HG02970 (cell line): ENCODE data around the gene RUNX1.
"Not testable (repeated sequence)": the region's sequence is repeated elsewhere in the genome, so short reads cannot be mapped to it uniquely, and the experiment has no call there.

Experiments used
- ATAC-seq: cut with Tn5 transposase; IDR thresholded peaks from one replicate; pipeline ENCODE4 v1.9.1; 2021; ENCODE audit warnings: mild to moderate bottlenecking, moderate library complexity, moderate number of reproducible peaks; ENCODE audit not compliant: unreplicated experiment, low FRiP score

Gene RUNX1

DNA sequence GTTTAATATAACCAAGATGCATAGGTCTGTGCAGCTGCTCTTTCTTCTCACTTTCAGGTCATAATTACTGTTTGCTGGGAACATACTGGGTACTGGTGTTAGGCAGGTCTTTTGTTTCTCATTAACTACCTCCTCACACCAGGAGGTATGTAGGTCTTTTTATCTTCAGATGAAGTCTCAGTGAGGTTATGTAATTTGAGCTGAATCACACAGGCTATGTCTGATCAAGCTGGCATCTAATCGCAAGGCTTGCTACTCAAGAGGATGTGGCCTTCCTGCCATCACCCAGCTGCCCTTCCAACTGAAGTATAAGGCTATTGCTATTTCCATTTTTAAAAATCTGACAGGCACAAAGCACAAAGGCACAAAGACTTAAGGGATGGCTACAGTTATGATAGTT, 96.4 kb downstream of the RUNX1 start:
- no peak for ATAC-seq

- ATAC-seq: not testable (repeated sequence)
These were observed 97.2 kb downstream of the RUNX1 start for GRCh38 chr21:34951868-34952267.

DNA sequence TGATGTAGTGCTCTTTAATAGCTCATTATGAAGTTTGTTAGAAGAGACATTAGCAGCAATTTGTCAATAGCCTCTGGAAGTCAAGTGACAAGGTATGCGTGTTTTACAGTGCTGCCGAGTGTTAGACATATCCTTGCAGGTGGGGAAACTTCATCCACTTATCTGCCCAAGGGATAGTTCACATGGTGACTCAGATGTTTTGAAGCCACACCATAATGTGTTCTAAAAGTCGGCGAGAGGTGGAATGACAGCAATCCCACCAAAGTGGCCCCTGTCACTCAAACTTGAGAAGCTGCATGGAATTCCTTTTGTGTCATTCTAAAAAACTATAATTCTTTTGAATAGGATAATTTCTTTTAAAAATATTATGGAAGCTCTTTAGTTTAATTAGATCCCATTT, 98.1 kb downstream of the RUNX1 start:
- ATAC-seq: no peak

DNA sequence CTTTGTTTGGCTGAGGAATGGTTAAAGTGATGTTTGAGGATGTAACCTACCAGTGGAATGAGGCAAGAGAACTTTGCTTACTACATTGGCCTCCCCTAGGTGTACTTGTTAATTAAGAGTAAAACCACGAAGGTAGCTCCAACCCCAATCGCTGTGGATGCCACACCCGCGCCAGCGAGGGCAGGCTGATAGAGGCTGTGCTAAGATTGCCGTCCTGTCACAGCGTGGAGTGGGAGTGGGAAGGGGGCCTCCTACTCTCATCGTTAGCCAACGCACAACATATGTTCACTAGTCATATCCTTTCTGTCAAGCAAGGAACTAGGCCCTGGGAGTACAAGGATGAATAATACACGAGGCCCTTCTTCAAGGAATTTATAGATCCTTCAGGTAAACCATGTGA, 99.6 kb downstream of the RUNX1 start:
- ATAC-seq: no peak

GRCh38 chr21:34949030-34949429, 100.1 kb downstream of the RUNX1 start:
- no peak for ATAC-seq

GRCh38 chr21:34948157-34948556, 100.9 kb downstream of the RUNX1 start:
- ATAC-seq: no peak

- ATAC-seq: no peak
These were observed 102.1 kb downstream of the RUNX1 start for GRCh38 chr21:34946916-34947534.

- ATAC-seq: no peak
These were observed 102.7 kb downstream of the RUNX1 start for GRCh38 chr21:34946385-34946840.

- ATAC-seq: no peak
These were observed 103.8 kb downstream of the RUNX1 start for GRCh38 chr21:34945288-34945687.

DNA sequence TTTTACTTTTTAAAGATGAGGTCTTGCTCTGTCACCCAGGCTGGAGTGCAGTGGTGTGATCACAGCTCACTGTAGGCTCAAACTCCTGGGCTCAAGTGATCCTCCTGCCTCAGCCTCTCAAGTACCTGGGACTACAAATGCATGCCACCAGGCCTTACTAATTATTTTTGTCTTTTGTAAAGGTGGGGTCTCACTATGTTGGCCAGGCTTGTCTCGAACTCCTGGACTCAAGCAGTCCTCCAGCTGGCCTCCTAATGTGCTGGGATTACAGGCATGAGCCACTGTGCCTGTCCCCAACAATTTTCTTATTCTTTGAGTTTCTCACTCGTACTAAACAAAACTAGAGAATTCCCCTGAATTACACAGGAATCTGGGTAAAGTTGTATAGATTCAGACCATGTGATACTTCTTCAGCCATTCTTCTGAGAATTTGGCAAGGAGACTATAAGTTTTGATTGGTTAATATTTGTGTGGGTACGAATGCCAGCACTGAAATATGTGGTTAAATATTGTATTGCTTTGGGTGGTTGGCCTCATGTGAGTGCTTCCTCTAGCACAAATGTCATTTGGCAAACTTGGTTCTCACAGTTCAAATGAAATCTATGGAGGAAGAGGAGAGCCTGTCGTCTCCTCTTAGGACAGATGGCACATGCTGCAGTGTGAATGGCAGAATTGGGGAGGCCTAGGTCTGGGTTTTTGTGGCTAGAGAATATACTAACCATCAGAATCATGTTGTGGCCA, 104.9 kb downstream of the RUNX1 start:
- ATAC-seq: no peak

GRCh38 chr21:34942911-34943310, 106.2 kb downstream of the RUNX1 start:
- no peak for ATAC-seq

DNA sequence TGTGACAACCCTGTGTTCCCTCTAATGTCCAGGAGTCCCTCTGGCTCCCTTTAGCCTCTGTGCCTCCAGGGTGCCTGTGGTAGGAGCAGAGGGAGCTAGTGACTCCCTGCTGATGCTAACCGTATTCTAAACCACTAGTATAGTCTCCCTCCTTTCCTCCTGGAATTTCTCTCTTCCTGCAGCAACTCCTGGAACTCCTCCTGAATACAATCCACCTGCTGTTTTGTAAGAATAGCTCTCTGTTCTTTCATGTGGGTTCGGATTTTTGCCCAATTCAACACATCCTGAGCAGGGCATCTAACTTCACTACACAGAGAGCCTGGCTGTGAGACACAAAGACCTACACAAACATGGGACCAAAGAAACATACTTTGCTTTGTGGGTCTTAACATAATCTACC, 107.9 kb downstream of the RUNX1 start:
- ATAC-seq: no peak

- no peak for ATAC-seq
These were observed 109.3 kb downstream of the RUNX1 start for GRCh38 chr21:34939673-34940331.

- no peak for ATAC-seq
These were observed 110.9 kb downstream of the RUNX1 start for GRCh38 chr21:34938089-34938764.

DNA sequence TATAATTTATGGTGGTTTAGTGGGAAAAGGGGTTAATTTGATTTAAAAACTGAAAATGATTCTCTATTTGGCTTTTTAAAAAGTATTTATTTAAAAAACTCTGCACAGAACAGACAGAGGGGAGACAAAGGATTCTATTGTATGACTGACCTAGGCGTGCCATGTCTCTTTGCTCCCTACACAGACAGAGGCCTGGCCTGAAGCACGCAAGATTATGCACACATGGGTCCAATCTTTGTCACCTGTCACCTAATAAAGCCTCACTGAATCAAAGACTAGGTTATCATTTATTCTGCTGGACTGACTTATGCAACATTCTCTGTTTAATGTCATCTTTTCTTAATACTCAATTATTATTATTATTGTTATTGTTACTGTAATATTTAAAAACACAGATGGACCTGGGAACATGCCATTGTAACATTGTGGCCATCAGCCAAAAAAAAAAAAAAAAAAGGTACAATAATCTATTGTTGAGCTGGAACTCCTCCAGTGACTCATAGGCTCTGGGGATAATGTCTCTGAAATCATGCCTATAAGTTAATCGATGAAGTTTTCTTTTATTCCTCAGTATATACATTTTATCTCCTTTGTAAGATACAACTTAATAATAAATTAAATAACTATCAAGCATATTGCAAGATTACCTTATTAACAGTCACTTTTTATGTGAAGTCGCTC, 112.1 kb downstream of the RUNX1 start:
- ATAC-seq: no peak

DNA sequence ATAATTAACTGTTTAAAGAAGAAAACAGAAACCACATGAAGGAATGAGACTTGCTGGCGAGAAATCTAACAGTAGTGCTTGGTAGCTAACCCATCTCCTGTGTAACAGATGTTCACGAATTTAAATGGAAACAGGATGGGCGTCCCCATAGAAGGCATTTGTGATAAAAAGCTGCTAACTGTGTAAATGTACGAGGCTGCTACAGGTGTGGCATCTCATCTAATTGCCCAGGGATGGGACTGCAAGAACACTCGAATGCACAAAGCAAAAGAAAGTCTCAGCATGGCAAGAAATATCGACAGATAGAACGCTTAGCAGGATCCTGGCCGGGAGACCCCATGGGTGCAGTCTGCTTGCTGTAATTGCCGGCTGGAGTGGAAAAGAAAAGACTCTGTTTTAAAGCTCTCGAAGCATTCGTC, 112.7 kb downstream of the RUNX1 start:
- no peak for ATAC-seq

- no peak for ATAC-seq
These were observed 113.2 kb downstream of the RUNX1 start for GRCh38 chr21:34935898-34936297.

GRCh38 chr21:34935452-34935851, 113.7 kb downstream of the RUNX1 start:
- no peak for ATAC-seq

GRCh38 chr21:34934350-34934749, 114.8 kb downstream of the RUNX1 start:
- no peak for ATAC-seq

GRCh38 chr21:34933609-34934335, 115.3 kb downstream of the RUNX1 start:
- ATAC-seq: no peak
